Stimulated activated naive CD8-positive, alpha-beta T cell treated with anti-CD3 and anti-CD28 coated beads, Interleukin-15, Interleukin-2, amounts not matched to agents 100 U/mL and 50 U/mL, for 24 hours (primary cell): Measurements from ENCODE around the gene LEMD1.
"Not testable (repeated sequence)": the region's sequence is repeated elsewhere in the genome, so short reads cannot be mapped to it uniquely, and the experiment has no call there.

ENCODE experiments used
- ATAC-seq: fragments of 150-1000 bp; cut with Tn5 transposase; one replicate; pipeline ENCODE4 v1.10.0; 2021
- DNase-seq: peaks from one replicate; pipeline ENCODE4 v3.0.0; 2021

Gene LEMD1

GRCh38 chr1:205379056-205379455, 42.8 kb downstream of the LEMD1 start:
- no peak for DNase-seq

GRCh38 chr1:205377355-205377754, 44.5 kb downstream of the LEMD1 start:
- no peak for DNase-seq
- no peak for ATAC-seq

More at GRCh38 chr1:205379056-205379455, 42.8 kb downstream of the LEMD1 start:
- no peak for ATAC-seq

- ATAC-seq (no peak), DNase-seq (no peak)
These were observed 45.1 kb downstream of the LEMD1 start for GRCh38 chr1:205376739-205377138.

- DNase-seq, result no peak
- no peak for ATAC-seq
These were observed 45.9 kb downstream of the LEMD1 start for GRCh38 chr1:205375835-205376545.

- no peak for DNase-seq
- peak; percentile 43 for ATAC-seq
These were observed 47.4 kb downstream of the LEMD1 start for GRCh38 chr1:205374210-205375078.

- DNase-seq (no peak), ATAC-seq (no peak)
These were observed 48.1 kb downstream of the LEMD1 start for GRCh38 chr1:205373798-205374175.

GRCh38 chr1:205373022-205373797, 48.6 kb downstream of the LEMD1 start:
- no peak for DNase-seq
- ATAC-seq, result no peak

- DNase-seq (no peak), ATAC-seq (no peak)
These were observed 49.8 kb downstream of the LEMD1 start for GRCh38 chr1:205371871-205372660.

- ATAC-seq (no peak), DNase-seq (no peak)
These were observed 51.1 kb downstream of the LEMD1 start for GRCh38 chr1:205370780-205371179.

GRCh38 chr1:205369701-205370123, 52.1 kb downstream of the LEMD1 start:
- DNase-seq (no peak), ATAC-seq (no peak)

- DNase-seq (no peak), ATAC-seq (no peak)
These were observed 53.4 kb downstream of the LEMD1 start for GRCh38 chr1:205368478-205368877.

- DNase-seq (no peak), ATAC-seq (no peak)
These were observed 55.9 kb downstream of the LEMD1 start for GRCh38 chr1:205365945-205366463.

- not testable (repeated sequence) for DNase-seq, ATAC-seq
These were observed 56.8 kb downstream of the LEMD1 start for GRCh38 chr1:205365086-205365485.

- no peak for ATAC-seq
- no peak for DNase-seq
These were observed 61.0 kb downstream of the LEMD1 start for GRCh38 chr1:205360891-205361290.

GRCh38 chr1:205359771-205360565, 61.9 kb downstream of the LEMD1 start:
- ATAC-seq (no peak), DNase-seq (no peak)

GRCh38 chr1:205358579-205358978, 63.3 kb downstream of the LEMD1 start:
- DNase-seq (no peak), ATAC-seq (no peak)

- DNase-seq, result no peak
- ATAC-seq, result no peak
These were observed 64.3 kb downstream of the LEMD1 start for GRCh38 chr1:205357567-205357966.

- ATAC-seq (no peak), DNase-seq (no peak)
These were observed 65.3 kb downstream of the LEMD1 start, which contains the start of gene KLHDC8A for GRCh38 chr1:205356440-205357139. Gene KLHDC8A, minus strand, starts transcription at chr1:205356922. Its CDS starts 13,318 bp downstream, at chr1:205343604.

- ATAC-seq, result no peak
- DNase-seq, result no peak
These were observed 66.8 kb downstream of the LEMD1 start for GRCh38 chr1:205355075-205355453.
